DLD1 (cell line): ENCODE data around the gene NOC2L.

Source experiments
- in situ Hi-C: cut with HindIII; loops from 2 replicates; pipeline ENCODE4 v1.10.0; 2017; ENCODE audit warnings: low sequenced_read_pairs

NOC2L gene

DNA sequence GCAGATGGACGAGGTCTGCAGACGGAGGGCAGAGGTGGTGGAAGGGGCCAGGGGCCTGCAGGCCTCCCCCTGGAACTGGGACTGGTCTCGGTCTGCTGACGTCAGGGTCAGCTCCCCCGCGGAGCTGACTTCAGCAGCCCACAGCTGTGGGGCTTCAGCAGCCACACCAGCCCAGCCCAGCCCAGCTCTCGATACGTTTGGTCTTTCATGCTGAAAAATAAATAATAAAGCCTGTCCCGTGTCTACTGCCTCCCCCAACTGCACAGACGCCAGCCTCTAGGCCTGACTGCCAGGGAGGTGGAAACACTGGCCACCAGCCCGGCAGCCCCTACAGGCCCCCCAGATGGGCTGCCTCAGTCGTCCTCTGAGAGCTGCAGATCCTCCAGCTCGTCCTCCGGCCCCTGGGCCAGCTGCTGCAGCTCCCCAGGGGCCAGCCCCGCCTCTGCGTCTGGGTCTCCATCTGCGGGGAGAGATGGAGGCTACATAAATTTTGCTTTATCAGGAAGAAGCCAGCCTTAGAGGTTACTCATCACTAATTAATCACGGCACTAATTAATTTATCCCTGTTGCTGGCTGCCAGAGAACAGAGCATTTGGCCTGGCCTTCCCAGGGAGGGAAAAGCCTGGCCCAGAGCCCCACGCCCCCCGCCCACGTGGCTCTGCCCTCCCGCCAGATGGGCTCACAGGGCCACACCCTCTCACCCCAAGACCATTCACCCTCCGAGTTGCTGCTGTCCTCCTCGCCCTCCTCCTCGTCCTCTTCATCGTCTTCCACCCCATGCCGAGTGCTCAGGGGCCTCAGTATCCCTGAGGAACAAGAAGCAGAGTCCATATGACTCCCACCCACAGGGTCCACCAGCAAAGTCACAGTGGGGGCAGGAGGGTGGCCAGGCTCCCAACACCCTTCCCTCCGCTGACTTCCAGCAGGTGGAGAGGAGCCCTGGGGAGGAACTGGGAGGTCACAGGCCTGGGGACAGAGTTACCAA lies 14.4 kb downstream of the NOC2L start:
- in situ Hi-C loops: no loop called here

DNA sequence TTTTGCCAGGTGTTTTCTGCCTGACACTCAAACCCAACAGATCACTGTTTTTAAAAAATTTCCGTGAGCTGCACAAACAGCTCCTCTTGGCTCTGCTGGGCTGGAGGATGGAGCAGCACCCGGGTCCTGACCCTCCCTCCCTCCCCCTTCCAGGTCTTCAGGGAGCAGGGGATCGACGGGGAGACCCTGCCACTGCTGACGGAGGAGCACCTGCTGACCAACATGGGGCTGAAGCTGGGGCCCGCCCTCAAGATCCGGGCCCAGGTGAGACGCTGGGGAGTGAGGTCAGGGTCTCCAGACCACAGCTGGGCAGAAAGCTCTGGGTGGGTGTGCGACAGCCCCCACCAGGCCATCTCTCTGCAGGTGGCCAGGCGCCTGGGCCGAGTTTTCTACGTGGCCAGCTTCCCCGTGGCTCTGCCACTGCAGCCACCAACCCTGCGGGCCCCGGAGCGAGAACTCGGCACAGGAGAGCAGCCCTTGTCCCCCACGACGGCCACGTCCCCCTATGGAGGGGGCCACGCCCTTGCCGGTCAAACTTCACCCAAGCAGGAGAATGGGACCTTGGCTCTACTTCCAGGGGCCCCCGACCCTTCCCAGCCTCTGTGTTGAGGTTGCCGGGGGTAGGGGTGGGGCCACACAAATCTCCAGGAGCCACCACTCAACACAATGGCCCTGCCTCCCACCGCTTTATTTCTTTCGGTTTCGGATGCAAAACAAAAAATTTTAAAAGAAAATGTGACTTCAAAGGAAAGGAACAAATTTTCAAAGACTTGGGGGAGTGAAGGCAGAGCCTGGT lies 15.3 kb downstream of the NOC2L start:
- in situ Hi-C loops: no loop called here

DNA sequence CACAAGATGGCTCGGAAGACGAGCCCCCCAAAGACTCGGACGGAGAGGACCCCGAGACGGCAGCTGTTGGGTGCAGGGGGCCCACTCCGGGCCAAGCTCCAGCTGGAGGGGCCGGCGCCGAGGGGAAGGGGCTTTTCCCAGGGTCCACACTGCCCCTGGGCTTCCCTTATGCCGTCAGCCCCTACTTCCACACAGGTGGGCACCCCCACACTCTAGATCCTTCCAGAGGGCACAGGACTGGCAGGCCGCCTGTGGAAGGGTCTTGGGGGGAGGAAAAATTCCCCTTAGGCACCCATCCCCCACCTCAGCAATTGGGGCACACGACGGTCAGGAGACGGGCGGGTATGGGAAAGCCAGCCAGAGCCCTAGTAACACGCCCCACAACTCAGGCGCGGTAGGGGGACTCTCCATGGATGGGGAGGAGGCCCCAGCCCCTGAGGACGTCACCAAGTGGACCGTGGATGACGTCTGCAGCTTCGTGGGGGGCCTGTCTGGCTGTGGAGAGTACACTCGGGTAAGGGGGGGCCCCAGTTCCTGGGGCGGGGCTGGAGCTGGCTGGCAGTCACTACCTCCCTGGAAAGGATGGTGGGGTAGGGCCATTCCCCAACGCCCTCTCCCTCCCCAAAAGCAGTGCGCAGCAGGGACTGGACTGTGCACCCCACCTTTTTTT lies 16.1 kb downstream of the NOC2L start:
- in situ Hi-C loops: no loop called here

DNA sequence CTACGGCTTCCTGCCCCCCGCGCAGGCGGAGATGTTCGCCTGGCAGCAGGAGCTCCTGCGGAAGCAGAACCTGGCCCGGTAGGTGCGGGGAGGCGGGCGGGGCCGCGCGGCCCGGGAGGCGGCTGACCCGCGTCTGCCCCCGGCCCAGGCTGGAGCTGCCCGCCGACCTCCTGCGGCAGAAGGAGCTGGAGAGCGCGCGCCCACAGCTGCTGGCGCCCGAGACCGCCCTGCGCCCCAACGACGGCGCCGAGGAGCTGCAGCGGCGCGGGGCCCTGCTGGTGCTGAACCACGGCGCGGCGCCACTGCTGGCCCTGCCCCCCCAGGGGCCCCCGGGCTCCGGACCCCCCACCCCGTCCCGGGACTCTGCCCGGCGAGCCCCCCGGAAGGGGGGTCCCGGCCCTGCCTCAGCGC lies 16.6 kb downstream of the NOC2L start:
- in situ Hi-C loops: no loop called here

DNA sequence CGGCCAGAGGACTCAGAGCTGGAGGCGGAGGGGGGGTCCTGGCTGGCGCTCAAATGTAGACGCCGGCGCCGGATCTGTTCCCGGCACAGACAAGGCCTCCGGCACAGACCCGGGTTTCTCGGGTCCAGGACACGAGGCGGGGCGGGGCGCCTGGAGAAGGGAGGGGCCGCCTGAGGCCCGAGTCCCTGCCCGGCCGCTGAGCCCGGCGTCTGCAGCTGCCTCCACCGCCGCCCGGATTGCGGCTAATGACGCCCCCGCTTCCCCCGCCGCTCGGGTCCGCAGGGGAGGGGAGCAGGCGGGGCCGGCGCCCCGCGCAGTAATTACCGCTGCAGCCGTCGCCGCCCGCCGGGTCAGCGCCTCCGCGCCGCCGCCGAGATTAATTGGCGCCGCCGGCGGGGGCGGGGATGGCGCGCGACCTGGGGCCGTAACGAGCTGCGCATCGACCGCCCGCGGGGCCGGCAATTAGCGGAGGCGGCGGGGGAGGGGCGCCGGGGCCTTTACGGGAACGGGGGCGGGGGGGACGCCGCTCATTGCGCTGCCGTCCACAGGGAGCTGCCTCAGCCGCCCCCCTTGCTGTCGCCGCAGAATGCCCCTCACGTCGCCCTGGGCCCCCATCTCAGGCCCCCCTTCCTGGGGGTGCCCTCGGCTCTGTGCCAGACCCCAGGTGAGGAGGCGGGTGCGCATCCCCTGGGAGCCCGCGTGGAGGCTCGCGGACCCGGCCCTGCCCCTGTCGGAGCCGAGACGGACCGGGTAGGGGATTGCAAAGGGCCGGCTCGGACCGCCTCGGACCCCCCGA lies 17.3 kb downstream of the NOC2L start:
- in situ Hi-C loops: no loop called here

DNA sequence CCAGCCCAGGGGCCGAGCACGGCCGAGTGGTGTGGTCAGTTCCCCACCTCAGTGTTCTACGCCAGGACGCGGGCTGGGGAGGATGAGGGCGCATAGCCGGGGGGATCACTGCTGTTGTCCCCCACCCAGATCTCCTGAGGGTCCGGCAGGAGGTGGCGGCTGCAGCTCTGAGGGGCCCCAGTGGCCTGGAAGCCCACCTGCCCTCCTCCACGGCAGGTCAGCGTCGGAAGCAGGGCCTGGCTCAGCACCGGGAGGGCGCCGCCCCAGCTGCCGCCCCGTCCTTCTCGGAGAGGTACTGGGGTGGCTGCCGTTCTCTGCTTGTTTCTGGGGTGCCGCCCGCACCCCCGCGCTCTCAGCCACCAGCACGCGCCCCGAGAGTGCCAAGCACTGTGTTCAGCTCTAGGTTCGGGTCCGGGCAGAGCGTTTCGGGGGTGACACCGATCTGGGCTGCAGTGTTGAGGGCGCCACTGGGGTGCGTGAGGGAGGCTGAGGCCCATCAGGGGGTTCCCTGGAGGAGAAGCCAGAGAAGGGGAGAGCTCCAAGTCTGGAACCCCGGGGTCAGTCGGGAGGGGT lies 18.0 kb downstream of the NOC2L start:
- in situ Hi-C loops: no loop called here

DNA sequence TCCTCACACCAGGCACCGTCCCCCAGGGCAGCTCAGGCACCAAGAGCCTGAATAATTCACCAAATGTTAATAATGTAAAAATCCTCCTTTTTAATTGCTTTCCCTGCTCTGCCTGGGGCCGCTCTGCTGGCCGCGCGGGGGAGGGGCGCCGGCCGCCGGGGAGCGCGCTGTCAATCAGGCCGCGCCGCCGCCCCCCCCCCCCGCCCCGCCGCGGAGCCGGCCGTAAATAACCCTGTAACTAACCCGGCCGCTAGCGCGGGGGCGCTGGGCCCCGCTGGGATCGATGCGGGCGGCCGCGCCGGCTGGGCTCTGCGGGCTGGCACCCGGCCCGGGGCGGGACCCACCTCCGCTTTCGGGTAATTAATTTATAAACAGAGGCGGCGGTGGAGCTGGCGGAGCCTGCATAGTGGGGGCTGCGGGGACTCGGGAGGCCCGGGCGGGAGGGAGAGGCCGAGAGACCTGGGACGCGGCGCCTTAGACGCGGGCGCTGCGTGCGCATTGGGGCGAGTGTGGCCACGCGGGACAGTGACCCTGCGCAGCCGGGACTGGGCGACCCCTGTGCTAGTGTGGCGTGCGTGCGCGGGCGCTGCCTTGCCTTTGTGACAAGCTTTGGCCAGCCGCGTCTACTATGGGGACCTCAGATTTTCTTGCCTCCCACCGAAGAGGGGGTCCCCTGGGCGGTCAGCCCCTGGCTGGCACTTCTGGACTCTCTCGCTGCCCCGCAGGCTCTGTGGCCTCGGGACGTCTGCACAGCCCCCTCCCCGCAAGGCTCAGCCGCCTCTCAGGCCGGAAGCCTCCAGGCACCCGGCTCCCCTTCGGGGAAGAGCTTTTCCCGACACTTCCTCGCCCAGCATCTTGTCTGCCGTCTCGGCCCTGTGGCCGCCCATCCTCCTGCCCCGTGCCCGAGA lies 18.7 kb downstream of the NOC2L start:
- in situ Hi-C loops: no loop called here

DNA sequence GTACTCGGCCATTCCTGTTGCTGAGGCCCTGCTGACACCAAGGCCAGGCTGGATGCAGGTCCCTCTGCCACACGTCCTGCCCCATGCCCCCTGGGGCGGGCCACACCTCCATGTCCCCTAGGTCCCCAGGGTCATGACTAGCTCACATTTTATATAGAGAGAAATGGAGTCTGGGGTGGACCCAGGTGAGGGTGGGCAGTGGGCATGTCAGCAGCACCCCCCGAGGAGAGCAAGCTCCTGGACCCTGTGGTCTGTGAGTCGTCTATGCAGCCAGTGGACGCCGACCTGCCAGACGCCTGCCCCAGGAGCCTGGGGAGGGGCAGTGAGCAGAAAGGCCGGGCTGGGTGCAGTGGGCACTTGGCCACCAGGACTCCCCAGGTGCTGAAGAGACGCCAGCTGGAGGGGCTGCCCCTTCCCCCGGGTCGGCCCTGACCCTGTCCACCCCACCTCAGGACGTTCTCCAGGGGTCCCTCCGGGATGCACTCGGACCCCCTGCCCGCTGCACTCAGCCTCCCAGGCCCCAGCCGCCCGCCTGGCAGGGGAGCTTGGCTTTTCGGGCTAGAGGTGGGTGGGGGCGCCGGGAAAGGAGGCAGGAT lies 19.4 kb downstream of the NOC2L start:
- in situ Hi-C loops: no loop called here

DNA sequence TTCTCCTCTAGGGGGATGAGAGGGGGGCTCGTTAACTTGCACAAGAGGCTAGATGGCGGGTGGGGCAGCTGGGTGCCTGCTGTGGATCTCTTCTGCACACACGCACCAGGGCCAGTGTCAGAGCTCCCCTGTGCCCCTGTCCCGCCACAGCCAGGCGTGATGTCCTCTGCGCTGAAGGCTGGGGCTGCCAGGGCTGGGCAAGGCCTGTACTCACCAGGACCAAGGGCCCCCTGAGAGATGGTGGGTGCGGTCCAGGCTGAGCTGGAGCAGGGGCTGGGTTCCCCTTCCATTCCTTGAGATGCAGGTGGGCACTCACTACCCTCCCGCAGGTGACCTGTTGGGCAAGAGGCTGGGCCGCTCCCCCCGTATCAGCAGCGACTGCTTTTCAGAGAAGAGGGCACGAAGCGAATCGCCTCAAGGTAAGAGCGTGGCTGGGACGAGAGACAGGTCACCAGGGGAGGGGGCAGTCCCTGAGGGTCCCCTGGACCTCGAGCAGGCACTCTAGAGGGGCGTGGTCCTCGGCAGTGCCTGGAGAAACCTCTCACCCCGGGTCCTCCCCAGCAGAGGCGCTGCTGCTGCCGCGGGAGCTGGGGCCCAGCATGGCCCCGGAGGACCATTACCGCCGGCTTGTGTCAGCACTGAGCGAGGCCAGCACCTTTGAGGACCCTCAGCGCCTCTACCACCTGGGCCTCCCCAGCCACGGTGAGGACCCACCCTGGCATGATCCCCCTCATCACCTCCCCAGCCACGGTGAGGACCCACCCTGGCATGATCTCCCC lies 20.2 kb downstream of the NOC2L start:
- in situ Hi-C loops: no loop called here

DNA sequence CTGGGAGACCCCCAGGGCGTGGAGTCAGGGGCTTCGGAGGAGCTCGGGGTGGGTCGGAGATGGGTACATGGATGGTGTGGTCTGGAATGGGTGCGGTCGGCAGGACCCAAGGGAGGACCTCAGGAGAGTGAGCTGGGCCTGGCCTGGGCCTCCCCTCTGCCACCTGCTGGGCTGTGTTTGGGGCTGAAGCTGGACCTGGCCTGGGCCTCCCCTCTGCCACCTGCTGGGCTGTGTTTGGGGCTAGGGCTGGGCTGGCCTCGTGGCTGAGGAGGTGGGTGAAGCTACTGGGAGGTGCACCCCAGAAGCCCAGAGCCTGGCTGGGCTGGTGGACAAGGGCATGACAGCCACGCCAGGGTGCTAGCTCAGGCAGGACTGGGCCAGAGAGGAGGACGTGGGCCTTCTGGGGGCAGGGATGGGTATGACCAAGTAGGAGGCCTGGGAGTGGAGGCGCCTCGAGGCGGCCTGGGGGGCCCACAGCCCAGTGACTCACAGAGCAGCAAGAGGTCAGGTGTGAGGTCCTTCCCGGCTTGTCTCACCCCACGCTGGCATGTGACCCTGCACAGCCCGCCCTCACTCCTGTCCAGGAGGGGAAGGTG lies 20.9 kb downstream of the NOC2L start:
- in situ Hi-C loops: no loop called here

DNA sequence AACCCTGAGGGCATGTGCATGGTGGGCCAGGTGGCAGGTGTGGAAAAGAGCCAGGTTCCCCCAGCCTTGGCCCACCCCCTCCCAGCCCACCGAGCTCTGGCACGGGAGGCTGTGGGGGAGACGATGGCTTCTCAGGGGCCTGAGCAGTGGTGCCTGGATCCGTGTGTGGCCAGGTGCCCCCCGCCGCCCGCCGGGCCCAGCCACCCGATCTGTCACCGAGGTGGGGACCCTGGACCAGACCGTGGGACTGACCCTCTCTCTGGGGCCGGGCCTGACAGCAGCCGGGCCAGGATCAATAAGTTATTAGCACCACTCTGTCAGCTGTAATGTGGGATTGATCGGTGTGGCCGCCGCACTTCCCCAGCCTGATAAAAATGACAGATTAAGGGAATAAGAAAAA lies 21.5 kb downstream of the NOC2L start:
- in situ Hi-C loops: no loop called here

DNA sequence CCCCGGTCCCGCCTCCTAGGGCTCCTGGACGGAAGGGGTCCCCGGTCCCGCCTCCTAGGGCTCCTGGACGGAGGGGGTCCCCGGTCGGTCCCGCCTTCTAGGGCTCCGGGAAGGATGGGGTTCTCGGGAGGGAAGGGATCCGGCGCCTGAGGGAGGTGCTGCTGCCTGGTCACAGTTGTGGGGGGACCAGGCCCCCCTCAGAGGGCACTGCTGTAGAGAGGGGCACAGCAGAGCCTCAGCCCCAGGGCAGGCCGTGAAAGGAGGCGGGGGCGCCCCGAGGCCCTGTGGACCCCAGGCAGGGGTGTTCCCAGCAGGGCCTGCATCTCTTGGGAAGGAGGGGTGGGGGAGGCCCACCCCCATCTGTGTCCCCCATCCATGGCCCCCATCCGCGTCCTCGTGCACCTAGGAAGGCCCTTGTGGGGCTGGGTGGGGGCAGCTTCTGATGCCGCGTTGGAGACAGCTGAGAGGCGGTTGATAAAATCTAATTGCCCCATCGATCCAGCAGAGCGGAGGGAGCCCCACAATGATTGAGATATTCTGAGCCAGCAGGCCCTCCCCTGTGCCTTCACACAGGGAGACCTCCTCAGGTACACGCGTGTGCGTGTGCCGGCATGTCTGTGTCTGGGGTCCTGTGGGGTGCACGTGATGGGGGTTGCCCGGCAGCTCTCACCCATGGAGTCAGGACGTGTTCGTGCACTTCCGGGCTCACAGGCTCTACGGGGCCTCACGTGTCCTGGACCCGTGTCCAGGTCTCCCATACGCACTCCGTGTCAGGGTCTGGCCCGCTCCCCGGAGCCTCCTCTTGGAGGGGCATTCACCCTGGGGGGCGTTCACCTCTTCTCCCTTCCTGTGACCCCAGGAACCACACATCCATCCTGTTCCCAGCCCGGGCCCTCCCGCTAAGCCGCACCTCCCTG lies 22.4 kb downstream of the NOC2L start:
- in situ Hi-C loops: no loop called here

DNA sequence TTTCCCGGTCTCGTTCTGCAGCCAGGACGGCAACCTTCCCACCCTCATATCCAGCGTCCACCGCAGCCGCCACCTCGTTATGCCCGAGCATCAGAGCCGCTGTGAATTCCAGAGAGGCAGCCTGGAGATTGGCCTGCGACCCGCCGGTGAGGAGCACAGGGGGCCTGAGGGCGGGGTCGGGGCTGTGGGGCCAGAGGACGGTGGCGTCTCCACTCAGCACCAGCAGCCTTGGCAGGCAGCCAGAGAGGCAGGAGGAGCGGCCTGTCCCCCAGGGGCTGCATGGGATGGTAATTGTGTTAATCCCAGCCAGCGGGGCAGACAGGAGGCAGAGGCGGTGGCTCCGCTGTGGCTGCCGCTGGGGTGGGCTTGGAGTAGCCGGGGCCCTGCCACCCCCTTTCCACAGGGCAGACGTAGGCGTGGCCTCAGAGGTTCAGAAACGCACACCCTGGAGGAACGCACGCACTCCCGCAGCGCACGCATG lies 23.3 kb downstream of the NOC2L start:
- in situ Hi-C loops: no loop called here

DNA sequence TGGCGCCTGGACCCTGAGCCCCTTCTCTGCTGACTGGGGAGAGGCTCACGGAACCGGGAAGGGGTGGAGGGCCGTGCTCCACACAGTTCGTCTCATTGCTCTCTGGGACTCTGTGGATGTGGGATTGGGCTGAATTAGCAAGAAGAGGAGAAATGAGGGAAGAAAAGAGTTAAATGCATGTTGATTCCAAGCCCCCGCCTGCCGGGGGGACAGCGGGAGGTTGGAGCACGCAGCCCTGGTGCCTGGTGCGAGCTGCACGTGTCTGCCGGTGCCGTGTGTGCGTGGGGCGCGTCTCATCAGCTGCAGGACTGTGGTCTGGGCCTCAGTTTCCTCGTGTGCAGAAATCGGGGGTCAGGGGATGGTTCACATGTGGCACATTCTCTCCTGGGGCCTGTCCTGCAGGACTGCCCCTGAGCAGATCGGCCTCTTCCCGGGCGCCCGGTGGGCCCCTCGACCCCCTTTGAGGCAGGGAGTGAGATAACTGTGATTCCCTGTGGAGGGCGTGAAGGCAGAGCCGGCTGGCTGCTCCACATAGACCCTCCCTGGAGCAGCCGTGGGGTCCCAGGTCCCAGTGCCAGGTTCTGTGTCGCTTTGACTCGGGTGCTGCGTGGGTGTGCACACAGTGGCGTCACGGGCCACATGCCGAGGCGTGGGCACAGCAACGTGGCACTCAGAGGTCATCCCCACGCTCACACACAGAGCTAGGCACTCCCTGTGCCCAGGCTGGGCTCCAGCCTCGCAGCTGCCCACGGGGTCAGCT lies 23.9 kb downstream of the NOC2L start:
- in situ Hi-C loops: no loop called here

DNA sequence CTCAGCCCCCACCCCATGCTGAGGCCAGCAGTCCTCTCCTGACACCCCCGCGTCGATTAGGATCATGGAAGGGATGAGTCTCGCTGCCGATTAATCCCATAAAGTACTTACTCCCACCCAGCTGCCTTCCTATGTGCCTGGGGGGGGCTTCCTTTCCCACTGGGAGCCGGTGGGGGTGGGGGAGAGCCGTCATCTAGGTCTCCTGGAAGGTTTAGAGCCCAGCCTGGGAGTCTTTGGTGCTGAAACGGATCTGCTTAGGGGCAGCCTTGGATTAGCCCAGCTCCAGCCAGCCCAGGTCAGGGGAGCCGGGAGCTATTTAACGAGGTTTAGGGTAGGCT lies 25.5 kb downstream of the NOC2L start:
- in situ Hi-C loops: no loop called here
